SH-SY5Y (cell line): ENCODE results near the gene SMAD9.

ENCODE experiments used
- GATA2 ChIP-seq: IDR thresholded peaks from 2 replicates; pipeline ENCODE4 v1.6.1; 2011; ENCODE audit warnings: mild to moderate bottlenecking, low read depth, low read length
- GATA3 ChIP-seq: IDR thresholded peaks from 2 replicates; pipeline ENCODE4 v1.6.1; 2011; ENCODE audit warnings: low read depth, mild to moderate bottlenecking, low read length, moderate library complexity

SMAD9 gene

GRCh38 chr13:36862002-36862685 is 57.9 kb downstream of the SMAD9 start:
- TF ChIP-seq GATA2 = no peak
- no peak for TF ChIP-seq GATA3

DNA sequence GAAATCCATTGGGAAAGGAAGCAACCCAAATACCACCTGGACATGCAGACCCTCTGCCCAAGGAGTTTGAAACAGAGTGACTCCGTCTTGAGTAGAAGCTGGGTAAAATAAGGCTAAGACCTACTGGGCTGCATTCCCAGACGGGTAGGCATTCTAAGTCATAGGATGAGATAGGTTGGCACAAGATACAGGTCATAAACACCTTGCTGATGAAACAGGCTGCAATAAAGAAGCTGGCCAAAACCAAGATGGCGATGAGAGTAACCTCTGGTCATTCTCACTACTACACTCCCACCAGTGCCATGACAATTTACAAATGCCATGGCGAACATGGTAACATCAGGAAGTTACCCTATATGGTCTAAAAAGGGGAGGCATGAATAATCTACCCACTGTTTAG is 60.8 kb downstream of the SMAD9 start:
- TF ChIP-seq GATA3 (no peak), GATA2 (no peak)

GRCh38 chr13:36858290-36858689 is 61.7 kb downstream of the SMAD9 start:
- TF ChIP-seq GATA3 (no peak), GATA2 (no peak)

DNA sequence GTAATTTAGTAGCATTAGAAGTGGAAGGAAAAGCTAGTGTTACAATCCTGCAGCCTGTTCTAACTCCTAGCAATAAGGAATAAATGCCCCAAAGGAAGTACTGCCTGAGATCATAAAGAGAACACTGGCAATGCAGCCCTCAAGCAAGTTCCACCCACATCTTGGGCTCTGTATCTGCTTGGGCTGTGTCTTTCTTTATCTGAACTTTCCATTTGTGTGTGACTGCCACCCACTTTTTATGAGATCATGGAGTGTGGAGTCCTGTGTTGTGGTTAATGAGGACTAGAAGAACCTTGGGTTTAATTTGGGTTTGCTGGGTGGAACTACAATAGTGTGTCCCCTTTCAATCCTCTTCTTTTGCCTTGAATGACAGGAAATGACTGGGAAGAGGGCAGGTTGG is 62.8 kb downstream of the SMAD9 start:
- TF ChIP-seq GATA2 (no peak), GATA3 (no peak)

DNA sequence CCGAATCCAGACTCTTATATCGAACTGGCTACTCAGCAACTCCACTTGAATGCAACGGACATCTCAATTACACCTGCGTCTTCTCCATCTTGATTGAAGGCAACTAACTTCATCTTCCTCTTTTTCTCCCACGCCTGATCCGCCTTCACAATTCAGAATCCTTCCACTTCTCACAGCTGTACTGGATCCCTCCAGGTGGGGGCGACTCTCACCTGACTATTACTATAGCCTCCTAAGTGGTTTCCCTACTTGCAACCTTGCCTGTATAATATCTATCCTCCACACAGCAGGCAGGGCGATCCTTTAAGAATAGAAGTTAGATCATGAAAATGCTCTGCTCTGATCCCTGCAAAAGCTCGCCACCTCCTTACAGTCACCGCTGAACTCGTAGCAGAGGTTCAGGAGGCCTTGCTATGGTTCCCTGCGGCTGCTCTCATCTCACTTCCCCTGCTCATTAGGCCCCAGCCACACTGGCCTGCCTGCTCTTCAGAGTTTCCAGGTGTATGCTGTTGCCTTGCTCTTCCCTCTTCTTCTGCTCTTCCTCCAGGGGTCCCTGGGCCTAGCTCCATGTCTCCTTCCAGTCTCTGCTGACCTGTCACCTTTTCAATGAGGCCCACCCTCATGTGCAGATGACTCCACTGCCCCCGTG is 69.1 kb downstream of the SMAD9 start:
- TF ChIP-seq GATA2 = no peak
- no peak for TF ChIP-seq GATA3

DNA sequence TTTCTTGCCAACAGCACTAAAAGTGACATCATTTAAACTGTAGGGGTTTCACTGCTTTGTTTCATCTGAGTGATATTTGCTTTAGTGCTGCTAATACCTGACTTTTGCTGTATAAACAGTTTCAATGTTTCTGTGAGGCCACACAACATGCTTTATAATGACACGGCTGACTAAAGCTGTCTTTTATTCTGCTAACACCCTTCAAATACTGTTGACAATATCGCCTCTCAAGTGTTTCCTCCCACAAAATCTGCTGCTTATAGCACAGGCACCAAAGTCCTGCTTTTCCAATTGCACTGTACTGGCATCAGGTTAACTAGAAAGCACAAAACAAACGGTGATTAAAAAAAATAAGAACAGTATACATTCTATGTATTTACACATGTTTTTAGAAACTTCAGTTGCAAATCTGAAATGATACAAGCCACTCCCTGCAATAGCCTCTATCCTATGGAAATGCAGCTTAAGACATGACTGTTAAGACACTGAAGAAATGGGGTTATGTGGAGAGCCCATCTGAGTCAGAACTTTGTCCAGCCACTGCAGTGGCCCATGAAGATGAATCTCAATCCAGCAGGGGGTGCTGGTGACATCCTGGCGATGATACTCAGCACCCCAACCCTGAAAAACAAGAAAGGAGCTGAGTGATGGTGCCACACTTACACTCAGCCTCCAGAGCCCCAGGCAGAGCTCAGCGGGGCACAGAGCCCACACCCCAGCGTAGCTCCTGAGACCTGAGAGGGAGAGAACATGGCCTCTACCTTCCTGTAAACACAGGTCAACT is 71.6 kb downstream of the SMAD9 start:
- no peak for TF ChIP-seq GATA3
- no peak for TF ChIP-seq GATA2

GRCh38 chr13:36847606-36848005 is 72.4 kb downstream of the SMAD9 start:
- no peak for TF ChIP-seq GATA2
- TF ChIP-seq GATA3 = no peak

- TF ChIP-seq GATA2 (no peak), GATA3 (no peak)
Measured at GRCh38 chr13:36841391-36841790, 78.6 kb downstream of the SMAD9 start.

- TF ChIP-seq GATA3 = no peak
- no peak for TF ChIP-seq GATA2
Measured at GRCh38 chr13:36840718-36841250, 79.3 kb downstream of the SMAD9 start.

DNA sequence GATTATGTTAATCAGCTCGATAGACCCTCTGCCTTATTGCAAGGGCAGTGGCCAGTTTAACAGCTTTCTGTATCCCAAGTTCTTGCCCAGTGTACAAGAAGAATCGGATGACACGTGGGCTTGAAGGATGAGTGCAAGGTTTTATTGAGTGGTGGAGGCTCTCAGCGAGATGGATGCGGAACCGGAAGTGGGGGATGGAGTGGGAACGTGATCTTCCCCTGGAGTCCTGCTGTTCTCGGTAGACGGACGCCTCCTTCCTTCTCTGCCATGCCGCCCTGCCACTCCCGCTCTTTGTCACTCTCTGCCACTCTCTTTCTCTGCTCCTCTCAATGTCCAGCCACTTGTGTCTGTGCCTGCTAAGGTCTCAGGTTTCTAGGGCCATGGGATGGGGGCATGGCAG is 80.1 kb downstream of the SMAD9 start:
- TF ChIP-seq GATA3 (no peak), GATA2 (no peak)

DNA sequence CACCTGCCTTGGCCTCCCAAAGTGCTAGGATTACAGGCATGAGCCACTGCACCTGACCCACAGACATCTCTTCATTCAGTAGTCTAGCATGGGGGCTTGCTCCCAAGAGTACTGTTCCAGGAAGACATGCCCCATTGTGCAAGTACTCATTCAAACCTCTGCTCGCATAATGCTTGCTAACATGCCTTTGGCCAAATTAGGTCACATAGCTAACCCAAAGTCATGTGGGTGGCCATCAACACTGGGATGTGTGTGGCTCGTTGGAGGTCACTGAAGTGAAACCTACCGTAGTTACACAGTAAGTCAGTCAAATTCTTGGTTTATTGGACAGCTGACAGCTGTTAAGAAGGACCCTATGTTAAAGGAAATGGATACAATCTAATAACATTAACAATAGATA is 80.8 kb downstream of the SMAD9 start:
- TF ChIP-seq GATA2 (no peak), GATA3 (no peak)

GRCh38 chr13:36837354-36838092 is 82.5 kb downstream of the SMAD9 start:
- no peak for TF ChIP-seq GATA2
- no peak for TF ChIP-seq GATA3

DNA sequence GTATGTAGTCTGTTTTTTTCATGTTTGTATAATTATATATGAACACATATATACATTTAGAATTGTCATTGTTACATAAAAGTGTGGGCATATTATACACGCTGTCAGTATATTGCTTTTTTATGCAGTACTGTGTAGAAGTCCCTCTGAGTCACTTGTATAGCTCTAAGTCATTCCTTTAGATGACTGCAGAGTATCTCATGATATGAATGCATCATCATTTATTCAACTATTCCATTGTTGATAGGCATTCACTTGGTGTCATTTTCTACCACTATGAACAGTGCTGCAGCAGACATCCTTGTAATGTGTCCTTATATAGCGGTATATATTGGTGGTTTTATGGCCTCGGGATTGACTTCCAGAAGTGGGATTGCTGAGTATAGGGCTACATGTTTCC is 85.7 kb downstream of the SMAD9 start:
- TF ChIP-seq GATA2 = no peak
- TF ChIP-seq GATA3 = no peak

GRCh38 chr13:36831291-36831690 is 88.7 kb downstream of the SMAD9 start:
- no peak for TF ChIP-seq GATA2
- no peak for TF ChIP-seq GATA3
